ENCODE results near the gene BRME1.

Gene BRME1

GRCh38 chr19:13872339-13872694 is 33.6 kb downstream of the BRME1 start:
- DNase-seq (ENCODE audit: low read depth), result no peak
- TF ChIP-seq CTCF (IDR thresholded peaks at IDR 0.05; ENCODE audit: control insufficient read depth, insufficient read depth, low read depth, low read length, missing control alignments), result no peak
- H3K4me3 ChIP-seq (ENCODE audit: control insufficient read depth, low read depth, low read length), result no peak overlapping the region; the same call in 1 of the 2 replicates

- no peak for TF ChIP-seq CTCF (IDR thresholded peaks at IDR 0.05; ENCODE audit: control insufficient read depth, insufficient read depth, low read depth, low read length, missing control alignments)
- DNase-seq (ENCODE audit: low read depth), result no peak
- H3K4me3 ChIP-seq (ENCODE audit: control insufficient read depth, low read depth, low read length), result no peak overlapping the region
Observed at GRCh38 chr19:13870873-13871272, 35.0 kb downstream of the BRME1 start.

GRCh38 chr19:13869281-13869680 is 36.6 kb downstream of the BRME1 start:
- DNase-seq (ENCODE audit: low read depth), result no peak
- no peak for TF ChIP-seq CTCF (IDR thresholded peaks at IDR 0.05; ENCODE audit: control insufficient read depth, insufficient read depth, low read depth, low read length, missing control alignments)
- no peak overlapping the region for H3K4me3 ChIP-seq (ENCODE audit: control insufficient read depth, low read depth, low read length)

- no peak overlapping the region for H3K4me3 ChIP-seq (ENCODE audit: control insufficient read depth, low read depth, low read length)
- no peak for TF ChIP-seq CTCF (IDR thresholded peaks at IDR 0.05; ENCODE audit: control insufficient read depth, insufficient read depth, low read depth, low read length, missing control alignments)
- no peak for DNase-seq (ENCODE audit: low read depth)
Observed at GRCh38 chr19:13868663-13869062, 37.3 kb downstream of the BRME1 start.

GRCh38 chr19:13866463-13867046 is 39.4 kb downstream of the BRME1 start:
- no peak for DNase-seq (ENCODE audit: low read depth)
- TF ChIP-seq CTCF (IDR thresholded peaks at IDR 0.05; ENCODE audit: control insufficient read depth, insufficient read depth, low read depth, low read length, missing control alignments), result no peak
- peak overlapping the region; percentile 58 for H3K4me3 ChIP-seq (ENCODE audit: control insufficient read depth, low read depth, low read length)

- no peak for TF ChIP-seq CTCF (IDR thresholded peaks at IDR 0.05; ENCODE audit: control insufficient read depth, insufficient read depth, low read depth, low read length, missing control alignments)
- DNase-seq (ENCODE audit: low read depth), result no peak
- H3K4me3 ChIP-seq (ENCODE audit: control insufficient read depth, low read depth, low read length), result peak overlapping the region; percentile 58
Observed at GRCh38 chr19:13865571-13866462, 40.1 kb downstream of the BRME1 start.
